Ishikawa (cell line): Measurements from ENCODE around the gene GNAT1.
A peak's percentile ranks its signal among the peaks of the same experiment; 100 is the strongest.

Experiments used
- CEBPB ChIP-seq: IDR thresholded peaks from 2 replicates; pipeline ENCODE4 v1.6.1; 2012
- CREB1 ChIP-seq: IDR thresholded peaks from 2 replicates; pipeline ENCODE4 v1.6.1; 2012; ENCODE audit warnings: low read depth
- EGR1 ChIP-seq: IDR thresholded peaks from 2 replicates; pipeline ENCODE4 v1.6.1; 2012
- EP300 ChIP-seq: IDR thresholded peaks from 2 replicates; pipeline ENCODE4 v1.6.1; 2012; ENCODE audit warnings: borderline replicate concordance
- FOXM1 ChIP-seq: IDR thresholded peaks from 2 replicates; pipeline ENCODE4 v1.6.1; 2012; ENCODE audit warnings: low read depth, borderline replicate concordance
- MAX ChIP-seq: IDR thresholded peaks from 2 replicates; pipeline ENCODE4 v1.6.1; 2012
- NFIC ChIP-seq: IDR thresholded peaks from 2 replicates; pipeline ENCODE4 v1.6.1; 2012
- RAD21 ChIP-seq: IDR thresholded peaks from 2 replicates; pipeline ENCODE4 v1.6.1; 2012; ENCODE audit warnings: low read depth
- REST ChIP-seq: IDR thresholded peaks from 2 replicates; pipeline ENCODE4 v1.6.1; 2012; ENCODE audit warnings: low read depth, mild to moderate bottlenecking
- TAF1 ChIP-seq: IDR thresholded peaks from 2 replicates; pipeline ENCODE4 v1.6.1; 2012; ENCODE audit warnings: low read depth, mild to moderate bottlenecking
- TCF12 ChIP-seq: IDR thresholded peaks from 2 replicates; pipeline ENCODE4 v1.6.1; 2012; ENCODE audit warnings: low read depth
- TEAD4 ChIP-seq: IDR thresholded peaks from 2 replicates; pipeline ENCODE4 v1.6.1; 2012
- USF1 ChIP-seq: IDR thresholded peaks from 2 replicates; pipeline ENCODE4 v1.6.1; 2012
- YY1 ChIP-seq: IDR thresholded peaks from 2 replicates; pipeline ENCODE4 v1.6.1; 2012; ENCODE audit warnings: low read depth
- ZBTB7A ChIP-seq: IDR thresholded peaks from 2 replicates; pipeline ENCODE4 v1.6.1; 2012; ENCODE audit warnings: low read depth

The GNAT1 gene

GRCh38 chr3:50221051-50221410, 29.6 kb downstream of the GNAT1 start:
- TF ChIP-seq RAD21, result no peak
- TF ChIP-seq MAX, result no peak
- no peak for TF ChIP-seq CREB1
- no peak for TF ChIP-seq YY1
- no peak for TF ChIP-seq TEAD4
- no peak for TF ChIP-seq CEBPB
- no peak for TF ChIP-seq EGR1

- peak; percentile 19; the same call in 1 of the 2 replicates for TF ChIP-seq RAD21
- no peak for TF ChIP-seq CREB1
Measured at GRCh38 chr3:50221411-50222168, 30.2 kb downstream of the GNAT1 start.

GRCh38 chr3:50222169-50222528, 30.7 kb downstream of the GNAT1 start:
- TF ChIP-seq TEAD4, result no peak
- no peak for TF ChIP-seq MAX
- no peak for TF ChIP-seq NFIC
- TF ChIP-seq YY1, result no peak
- no peak for TF ChIP-seq ZBTB7A
- no peak for TF ChIP-seq RAD21
- no peak for TF ChIP-seq CEBPB
- TF ChIP-seq TCF12, result no peak

GRCh38 chr3:50224639-50225038, 33.2 kb downstream of the GNAT1 start:
- TF ChIP-seq CEBPB, result no peak
- no peak for TF ChIP-seq USF1
- no peak for TF ChIP-seq RAD21
- no peak for TF ChIP-seq REST
- TF ChIP-seq TAF1, result no peak
- TF ChIP-seq ZBTB7A, result no peak
- no peak for TF ChIP-seq TCF12

- no peak; the same call in none of the 2 replicates for TF ChIP-seq ZBTB7A
- peak; percentile 69 for TF ChIP-seq MAX
Measured at GRCh38 chr3:50226888-50227389, 35.5 kb downstream of the GNAT1 start.

GRCh38 chr3:50227390-50228183, 36.2 kb downstream of the GNAT1 start:
- peak; percentile 6; the same call in 1 of the 2 replicates for TF ChIP-seq NFIC
- TF ChIP-seq TCF12, result peak; percentile 41; the same call in 1 of the 2 replicates
- TF ChIP-seq CREB1, result no peak
- TF ChIP-seq ZBTB7A, result peak; percentile 98
- TF ChIP-seq USF1, result peak; percentile 23; the same call in 1 of the 2 replicates
- TF ChIP-seq TAF1, result 0 out of 2 replicates have a peak, but pooled peaks have one; percentile 53
- TF ChIP-seq FOXM1, result peak; percentile 45; the same call in 1 of the 2 replicates
- peak; percentile 3; the same call in 1 of the 2 replicates for TF ChIP-seq CEBPB
- TF ChIP-seq MAX, result no peak
- TF ChIP-seq YY1, result no peak
- peak; percentile 88 for TF ChIP-seq EGR1
- no peak for TF ChIP-seq REST
- TF ChIP-seq TEAD4, result no peak; the same call in 1 of the 2 replicates
- peak; percentile 81 for TF ChIP-seq RAD21
- peak; percentile 54; the same call in 1 of the 2 replicates for TF ChIP-seq EP300
